HepG2 (cell line): ENCODE data around the gene NUP58. TPM values are rescaled to one million over a fixed set of nuclear protein-coding genes. Genes with fewer than 3 reads are reported as not detected.

Experiments used
- ATAC-seq: fragments of 200-7000 bp; cut with Tn5 transposase; 3 replicates; pipeline ENCODE4 v1.9.1; 2020; ENCODE audit warnings: mild to moderate bottlenecking, moderate library complexity
- BruUV-seq: library from RNA; stranded (reverse); fragments of 400-500 nt; replicated peaks from 2 replicates; lab custom pipeline; 2021; lab: Mats Ljungman, UMichigan
- CTCF ChIA-PET: fragments of 300-600 bp; formaldehyde crosslinking; extraction: SDS; loops from one replicate; lab custom pipeline; 2021; ENCODE audit warnings: low total read pairs, inconsistent platforms, low intra/inter-chr PET ratio; lab: Yijun Ruan, JAX
- POLR2A ChIA-PET: fragments of 350-600 bp; sonication (Branson Sonifier 250); formaldehyde crosslinking; loops from one replicate; lab custom pipeline; 2020; ENCODE audit warnings: antibody characterized with exemption, inconsistent platforms; lab: Yijun Ruan, JAX
- DNase-seq: peaks from one replicate; pipeline ENCODE4 v3.0.0-alpha.2; 2015; ENCODE audit warnings: low spot score
- FAIRE-seq: peaks from 3 replicates; lab custom pipeline; 2011; peaks lifted over from hg19 to GRCh38; lab: Jason Lieb, UNC
- H2AFZ ChIP-seq: one replicate; pipeline ENCODE4 v1.6.1; 2011; ENCODE audit warnings: low read length, inconsistent platforms
- H3K27ac ChIP-seq: fragments of 300-600 bp; 3 replicates; pipeline ENCODE4 v1.8.0; 2011; ENCODE audit warnings: mixed run types, mild to moderate bottlenecking, mixed read lengths, low read length, inconsistent platforms; ENCODE audit not compliant: insufficient read depth; ENCODE audit errors: extremely low read length
- H3K27me3 ChIP-seq, 2 experiments: fragments of 200-600 bp in 1 of 2; 2 replicates in 1 of 2; 3 replicates in 1 of 2; pipeline versions ENCODE4 v1.6.0 to v1.8.0; 2011; ENCODE audit warnings: low read length in 2 of 2, mild to moderate bottlenecking in 2 of 2, moderate library complexity in 2 of 2, inconsistent platforms in 1 of 2; ENCODE audit not compliant: insufficient read depth in 2 of 2, control insufficient read depth in 1 of 2
- H3K36me3 ChIP-seq, 2 experiments: fragments of 200-600 bp in 1 of 2; replicated peaks in 1 of 2; 2 replicates in 1 of 2; 3 replicates in 1 of 2; pipeline versions ENCODE4 v1.5.1 to v1.8.0; 2011; ENCODE audit warnings: low read length in 2 of 2, inconsistent platforms in 1 of 2; ENCODE audit not compliant: insufficient read depth in 2 of 2, control insufficient read depth in 1 of 2
- H3K4me1 ChIP-seq: 2 replicates; pipeline ENCODE4 v1.5.1; 2012; ENCODE audit warnings: low read length, inconsistent platforms; ENCODE audit not compliant: insufficient read depth
- H3K4me2 ChIP-seq: 2 replicates; pipeline ENCODE4 v1.6.0; 2011; ENCODE audit warnings: low read depth, low read length, inconsistent platforms
- H3K4me3 ChIP-seq, 3 experiments: fragments of 200-600 bp in 1 of 3; sonication (generic), shearing (Covaris generic) in 1 of 3; replicated peaks in 1 of 3; 2 replicates each; pipeline ENCODE4 v1.5.1; 2011 to 2016; ENCODE audit warnings: low read length in 3 of 3, inconsistent platforms in 2 of 3, low read depth in 2 of 3, mild to moderate bottlenecking in 2 of 3, control low read depth in 1 of 3, mixed read lengths in 1 of 3; ENCODE audit not compliant: insufficient read depth in 1 of 3
- H3K79me2 ChIP-seq: one replicate; pipeline ENCODE4 v1.6.1; 2011; ENCODE audit warnings: low read length, inconsistent platforms; ENCODE audit not compliant: insufficient read depth
- H3K9ac ChIP-seq: 2 replicates; pipeline ENCODE4 v1.6.0; 2011; ENCODE audit warnings: mild to moderate bottlenecking, low read depth, low read length, inconsistent platforms; ENCODE audit not compliant: insufficient read depth
- H3K9me3 ChIP-seq: 2 replicates; pipeline ENCODE4 v1.5.1; 2012; ENCODE audit warnings: mild to moderate bottlenecking, low read length
- H4K20me1 ChIP-seq: 2 replicates; pipeline ENCODE4 v1.6.0; 2011; ENCODE audit warnings: inconsistent platforms, mild to moderate bottlenecking, low read length, moderate library complexity; ENCODE audit not compliant: insufficient read depth
- BRD4 ChIP-seq: sonication (generic); formaldehyde crosslinking; IDR thresholded peaks from 2 replicates; pipeline ENCODE4 v1.4.0; 2020; ENCODE audit warnings: missing genetic modification reagents
- CBFB ChIP-seq: sonication (generic); formaldehyde crosslinking; IDR thresholded peaks from 2 replicates; pipeline ENCODE4 v1.4.0; 2020; ENCODE audit warnings: missing genetic modification reagents
- EZH2 ChIP-seq: conservative IDR thresholded peaks from 2 replicates; pipeline ENCODE4 v1.6.1; 2012; ENCODE audit warnings: mild to moderate bottlenecking, low read depth, low read length, moderate library complexity
- FOXO1 ChIP-seq: sonication (generic); formaldehyde crosslinking; IDR thresholded peaks from 2 replicates; pipeline ENCODE4 v1.4.0; 2020; ENCODE audit warnings: missing genetic modification reagents
- LCORL ChIP-seq, 2 experiments: fragments of 450-650 bp in 1 of 2; sonication (generic) in 1 of 2; formaldehyde crosslinking in 1 of 2; IDR thresholded peaks; 2 replicates each; pipeline versions ENCODE4 v1.5.0 to v1.6.1; 2017 to 2020; ENCODE audit warnings: antibody characterized with exemption in 1 of 2, missing genetic modification reagents in 1 of 2
- ZFP41 ChIP-seq: sonication (generic); formaldehyde crosslinking; IDR thresholded peaks from 2 replicates; pipeline ENCODE4 v1.4.0; 2020; ENCODE audit warnings: mild to moderate bottlenecking, missing genetic modification reagents, borderline replicate concordance
- ZNF274 ChIP-seq: sonication (generic); formaldehyde crosslinking; IDR thresholded peaks from 2 replicates; pipeline ENCODE4 v1.5.1; 2020; ENCODE audit warnings: mild to moderate bottlenecking, missing genetic modification reagents
- ZNF670 ChIP-seq: sonication (generic); formaldehyde crosslinking; IDR thresholded peaks from 2 replicates; pipeline ENCODE4 v1.8.0; 2022; ENCODE audit warnings: mild to moderate bottlenecking, missing genetic modification reagents, borderline replicate concordance
- WGBS: methylation state at CpG from one replicate; pipeline ENCODE4 v1.1.6; 2017; ENCODE audit warnings: low lambda C conversion rate; 5-methylcytosine and 5-hydroxymethylcytosine counted together
- in situ Hi-C: cut with HindIII; loops from 2 replicates; pipeline ENCODE4 v1.10.0; 2017; ENCODE audit warnings: low pct_unique_long_range_greater_than_20kb; ENCODE audit not compliant: extremely low pct_ligation_motif_present
- intact Hi-C: fragments of 100-400 bp; cut with micrococcal nuclease; formaldehyde crosslinking; loops from one replicate; pipeline ENCODE4 v1.10.0; 2022; ENCODE audit not compliant: unreplicated experiment
- polyA plus RNA-seq, 8 experiments: library from polyadenylated mRNA; depleted of rRNA in 3 of 8; stranded (reverse) in 7 of 8; unstranded in 1 of 8; fragments of >200 nt; fragmentation: Illumina TruSeq in 4 of 8; extraction: Trizol in 4 of 8; gene quantifications; 2 replicates each; pipeline versions ENCODE4 v1.2.1 to v1.2.3, GENCODE V29; 2011 to 2016; ENCODE audit warnings: low read depth in 4 of 8, missing spikeins in 1 of 8, mixed read lengths in 1 of 8; ENCODE audit not compliant: insufficient read depth in 1 of 8
- total RNA-seq, 5 experiments: library from RNA; depleted of rRNA; stranded (reverse); fragments of >200 nt; fragmentation: Illumina TruSeq; extraction: Trizol; gene quantifications; 2 replicates each; pipeline ENCODE4 v1.2.3, GENCODE V29; 2016; ENCODE audit warnings: low read depth in 1 of 5
- TF ChIP-seq, protein P1 (sequence below): fragments of 450-650 bp; IDR thresholded peaks from 2 replicates; pipeline ENCODE4 v1.6.1; 2016
- TF ChIP-seq, protein P2 (sequence below): sonication (generic); formaldehyde crosslinking; IDR thresholded peaks from 2 replicates; pipeline ENCODE4 v1.8.1; 2023; ENCODE audit warnings: missing genetic modification reagents, mild to moderate bottlenecking, borderline replicate concordance
- TF ChIP-seq, protein P3 (sequence below): sonication (generic); formaldehyde crosslinking; IDR thresholded peaks from 2 replicates; pipeline ENCODE4 v1.4.0; 2020; ENCODE audit warnings: mild to moderate bottlenecking, missing genetic modification reagents

Gene NUP58
- total and polyA plus RNA-seq, 2 of the 13 experiments (the other 11 are each of a cell fraction or from before 2014, with no cell fraction given): 45.4 to 46.5 TPM

DNA sequence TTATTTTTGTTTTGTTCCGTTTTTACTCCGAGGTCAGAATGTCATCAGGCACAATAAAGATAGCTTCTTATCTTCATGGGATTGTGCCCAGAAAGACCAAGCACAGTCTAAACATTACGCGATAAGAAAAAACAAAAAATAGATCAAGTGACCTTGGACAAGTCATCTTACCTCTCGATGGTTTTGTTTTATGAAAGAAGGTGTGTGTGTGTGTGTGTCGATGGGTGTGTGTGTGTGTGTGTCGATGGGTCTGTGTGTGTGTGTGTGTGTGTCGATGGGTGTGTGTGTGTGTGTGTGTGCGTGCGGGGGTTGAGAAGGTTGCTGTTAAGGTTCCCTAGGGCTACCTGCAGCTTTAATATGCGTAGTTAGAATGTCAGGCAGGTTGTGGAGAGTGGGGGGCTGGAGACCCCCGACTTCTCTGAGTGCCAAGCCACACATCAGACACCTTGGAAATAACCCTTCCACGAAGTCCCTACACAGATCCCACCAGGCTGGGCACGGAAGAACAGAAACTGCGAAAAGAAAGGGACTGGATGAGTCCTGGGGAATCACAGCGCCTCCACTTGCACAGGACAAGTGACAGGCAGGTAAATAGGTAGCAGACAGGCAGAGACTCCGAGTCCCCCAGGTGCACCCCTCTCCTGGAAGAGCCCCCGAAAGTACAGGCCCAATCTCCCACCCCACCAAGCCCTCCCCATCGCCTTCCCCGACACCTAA, 69.9 kb downstream of the NUP58 start:
- H3K4me3 ChIP-seq: peak overlapping the region; percentile 3 to 58 (median 40); a peak in 4 of 6 replicates
- H3K36me3 ChIP-seq: no peaks in the 10 kb centered on the region
- DNase-seq (no peak), FAIRE-seq (no peak), ATAC-seq (peak; percentile 14; the same call in 1 of the 3 replicates)
- BruUV-seq: no TSS peak
- H3K9ac ChIP-seq: no peak overlapping the region
- H3K4me1 ChIP-seq: peaks cover 8% of the 10 kb centered on the region; the same call in 1 of the 2 replicates
- H3K27ac ChIP-seq: no peak overlapping the region
- ChIA-PET POLR2A (no interaction called here), CTCF (no interaction called here)
- H3K79me2 ChIP-seq: no peaks in the 10 kb centered on the region
- no peaks in the 10 kb centered on the region for H3K9me3 ChIP-seq
- peak overlapping the region; percentile 58 for H3K4me2 ChIP-seq
- H2AFZ ChIP-seq: no peak overlapping the region
- TF ChIP-seq ZNF670 (CRISPR knock-in tag): no peak
- peak; percentile 82; the same call in 1 of the 2 replicates for TF ChIP-seq EZH2
- TF ChIP-seq CBFB: no peak
- in situ Hi-C loops: no loop called here
- WGBS: 46% methylated on average over 13 of the region's 20 CpGs
- no peaks in the 10 kb centered on the region for H4K20me1 ChIP-seq
- intact Hi-C loops: no loop called here
- peaks cover 6 to 54% of the 10 kb centered on the region in 2 experiments; a peak in 4 of 5 replicates for H3K27me3 ChIP-seq

- H3K27me3 ChIP-seq: peaks cover 6 to 54% of the 10 kb centered on the region in 2 experiments; a peak in 4 of 5 replicates
- POLR2A ChIA-PET: no interaction called here
Measured at GRCh38 chr13:25371875-25372283, 70.5 kb downstream of the NUP58 start, which contains the start of gene ATP8A2. ATP8A2 (plus strand) TSS chr13:25371974; CDS start chr13:25372213, 239 bp downstream.

More at GRCh38 chr13:25371875-25372283, 70.5 kb downstream of the NUP58 start, which contains the start of gene ATP8A2:
- BruUV-seq: no TSS peak
- peak within 1 kb of the TSS; percentile 58 for H3K4me2 ChIP-seq
- DNase-seq (no peak), FAIRE-seq (no peak), ATAC-seq (peak; percentile 68)
- H3K4me3 ChIP-seq: peak within 1 kb of the TSS; percentile 22 to 58 (median 40); a peak in 4 of 6 replicates
- WGBS: 0% methylated on average over 4 of the region's 58 CpGs
- no peaks in the 10 kb centered on the region for H3K9me3 ChIP-seq
- H3K4me1 ChIP-seq: peaks cover 8% of the 10 kb centered on the region; the same call in 1 of the 2 replicates
- no peaks in the 10 kb centered on the region for H3K79me2 ChIP-seq
- in situ Hi-C loops: no loop called here
- TF ChIP-seq ZNF274 (CRISPR knock-in tag) (no peak), ZFP41 (no peak), BRD4 (CRISPR knock-in tag) (no peak), FOXO1 (no peak), LCORL (IDR thresholded peaks at IDR 0.05) (no peak), LCORL (CRISPR knock-in tag; IDR thresholded peaks at IDR 0.05) (no peak)
- TF ChIP-seq, protein P1, sequence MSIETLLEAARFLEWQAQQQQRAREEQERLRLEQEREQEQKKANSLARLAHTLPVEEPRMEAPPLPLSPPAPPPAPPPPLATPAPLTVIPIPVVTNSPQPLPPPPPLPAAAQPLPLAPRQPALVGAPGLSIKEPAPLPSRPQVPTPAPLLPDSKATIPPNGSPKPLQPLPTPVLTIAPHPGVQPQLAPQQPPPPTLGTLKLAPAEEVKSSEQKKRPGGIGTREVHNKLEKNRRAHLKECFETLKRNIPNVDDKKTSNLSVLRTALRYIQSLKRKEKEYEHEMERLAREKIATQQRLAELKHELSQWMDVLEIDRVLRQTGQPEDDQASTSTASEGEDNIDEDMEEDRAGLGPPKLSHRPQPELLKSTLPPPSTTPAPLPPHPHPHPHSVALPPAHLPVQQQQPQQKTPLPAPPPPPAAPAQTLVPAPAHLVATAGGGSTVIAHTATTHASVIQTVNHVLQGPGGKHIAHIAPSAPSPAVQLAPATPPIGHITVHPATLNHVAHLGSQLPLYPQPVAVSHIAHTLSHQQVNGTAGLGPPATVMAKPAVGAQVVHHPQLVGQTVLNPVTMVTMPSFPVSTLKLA: no peak
- TF ChIP-seq, protein P2, sequence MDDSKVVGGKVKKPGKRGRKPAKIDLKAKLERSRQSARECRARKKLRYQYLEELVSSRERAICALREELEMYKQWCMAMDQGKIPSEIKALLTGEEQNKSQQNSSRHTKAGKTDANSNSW (CRISPR knock-in tag): no peak
- TF ChIP-seq, protein P3, sequence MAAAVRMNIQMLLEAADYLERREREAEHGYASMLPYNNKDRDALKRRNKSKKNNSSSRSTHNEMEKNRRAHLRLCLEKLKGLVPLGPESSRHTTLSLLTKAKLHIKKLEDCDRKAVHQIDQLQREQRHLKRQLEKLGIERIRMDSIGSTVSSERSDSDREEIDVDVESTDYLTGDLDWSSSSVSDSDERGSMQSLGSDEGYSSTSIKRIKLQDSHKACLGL (CRISPR knock-in tag): no peak
- TF ChIP-seq, all 625 proteins: peak for 0
- Histone ChIP-seq H3K9ac (no peak within 1 kb of the TSS), H2AFZ (no peak within 1 kb of the TSS), H3K36me3 (no peaks in the 10 kb centered on the region), H3K27ac (no peak within 1 kb of the TSS), H4K20me1 (no peaks in the 10 kb centered on the region)
- intact Hi-C loops: no loop called here
- CTCF ChIA-PET: no interaction called here
